Cardiac fibroblast (primary cell): ENCODE measurements around the gene PDK4.
A peak's percentile ranks its signal among the peaks of the same experiment; 100 is the strongest.

Source experiments
- DNase-seq, 2 donors: peaks; one replicate each; pipeline versions ENCODE4 v3.0.0 to v3.0.0-alpha.2; 2010; ENCODE audit warnings: low read depth in 2 of 2
- H3K4me3 ChIP-seq, 2 donors: replicated peaks in 1 of 2; 1 replicate in 1 of 2; 2 replicates in 1 of 2; pipeline ENCODE4 v1.5.1; 2011; ENCODE audit warnings: low read depth in 2 of 2, low read length in 2 of 2, mild to moderate bottlenecking in 2 of 2, moderate library complexity in 1 of 2
- TF ChIP-seq, protein P1 (sequence below): IDR thresholded peaks from one replicate; pipeline ENCODE4 v1.5.1; 2011; ENCODE audit warnings: low read depth, mild to moderate bottlenecking, low read length, inconsistent platforms

PDK4 gene

DNA sequence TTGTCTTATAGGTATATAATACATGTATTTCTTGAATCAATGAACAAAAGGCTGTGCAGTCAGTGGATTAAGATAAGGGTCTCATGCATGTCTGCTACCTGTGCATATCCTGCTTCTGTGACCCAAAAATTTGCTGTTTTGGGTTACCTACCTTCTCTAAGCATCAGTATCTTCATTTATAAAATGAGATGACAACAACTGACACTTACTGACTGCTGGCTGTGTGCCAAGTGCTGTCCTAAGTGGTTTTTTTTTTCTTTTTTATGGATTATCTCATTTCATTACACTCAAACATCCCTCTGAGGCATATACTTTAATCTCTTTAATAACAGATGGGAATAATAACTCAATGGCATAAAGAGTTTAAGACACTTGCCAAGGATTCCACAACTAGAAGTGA, 2.1 kb downstream of the PDK4 start:
- peak overlapping the region in 1 of 2 donors; percentile 19 for H3K4me3 ChIP-seq
- TF ChIP-seq, protein P1, sequence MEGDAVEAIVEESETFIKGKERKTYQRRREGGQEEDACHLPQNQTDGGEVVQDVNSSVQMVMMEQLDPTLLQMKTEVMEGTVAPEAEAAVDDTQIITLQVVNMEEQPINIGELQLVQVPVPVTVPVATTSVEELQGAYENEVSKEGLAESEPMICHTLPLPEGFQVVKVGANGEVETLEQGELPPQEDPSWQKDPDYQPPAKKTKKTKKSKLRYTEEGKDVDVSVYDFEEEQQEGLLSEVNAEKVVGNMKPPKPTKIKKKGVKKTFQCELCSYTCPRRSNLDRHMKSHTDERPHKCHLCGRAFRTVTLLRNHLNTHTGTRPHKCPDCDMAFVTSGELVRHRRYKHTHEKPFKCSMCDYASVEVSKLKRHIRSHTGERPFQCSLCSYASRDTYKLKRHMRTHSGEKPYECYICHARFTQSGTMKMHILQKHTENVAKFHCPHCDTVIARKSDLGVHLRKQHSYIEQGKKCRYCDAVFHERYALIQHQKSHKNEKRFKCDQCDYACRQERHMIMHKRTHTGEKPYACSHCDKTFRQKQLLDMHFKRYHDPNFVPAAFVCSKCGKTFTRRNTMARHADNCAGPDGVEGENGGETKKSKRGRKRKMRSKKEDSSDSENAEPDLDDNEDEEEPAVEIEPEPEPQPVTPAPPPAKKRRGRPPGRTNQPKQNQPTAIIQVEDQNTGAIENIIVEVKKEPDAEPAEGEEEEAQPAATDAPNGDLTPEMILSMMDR = no peak

DNA sequence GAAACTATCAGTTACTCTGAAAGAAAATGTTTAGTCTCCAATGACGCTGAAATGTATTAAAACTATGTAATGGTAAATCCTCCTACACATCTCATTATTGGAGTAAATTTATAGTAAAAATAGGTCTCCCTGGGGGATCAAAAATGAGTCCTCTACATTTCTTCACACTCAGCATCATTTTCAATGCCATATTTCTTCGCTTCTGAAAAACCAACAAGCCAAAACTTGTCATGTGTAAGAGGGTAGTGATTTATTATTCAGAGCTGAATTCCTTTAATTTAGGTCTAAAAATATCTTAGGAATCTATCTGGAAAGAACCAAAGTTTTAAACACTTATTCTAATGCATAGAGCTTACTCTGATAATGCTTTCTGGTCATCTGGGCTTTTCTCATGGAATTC, 3.0 kb downstream of the PDK4 start:
- no peak for DNase-seq

More for the DNA sequence above, 2.1 kb downstream of the PDK4 start:
- DNase-seq = no peak

DNA sequence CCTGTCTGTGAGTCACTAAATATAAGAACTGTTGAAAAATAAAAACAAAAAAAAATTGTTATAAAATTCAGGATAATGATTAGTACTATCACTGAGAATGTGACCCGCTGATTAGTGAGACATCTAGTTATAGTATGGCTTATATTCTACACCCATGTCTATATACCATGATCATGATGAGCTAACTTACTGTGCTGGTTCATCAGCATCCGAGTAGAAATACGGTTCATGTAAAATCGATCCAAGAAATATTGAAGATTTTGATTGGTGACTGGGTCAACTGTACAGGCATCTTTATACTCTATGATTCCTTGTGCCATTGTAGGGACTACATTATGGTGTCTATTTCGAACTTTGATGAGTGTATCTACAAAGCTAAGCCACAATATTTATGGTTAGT, 3.7 kb downstream of the PDK4 start:
- no peak for DNase-seq
- TF ChIP-seq, protein P1 = no peak
- no peak overlapping the region for H3K4me3 ChIP-seq

More for the DNA sequence above, 3.0 kb downstream of the PDK4 start:
- no peak overlapping the region for H3K4me3 ChIP-seq
- TF ChIP-seq, protein P1 = no peak

DNA sequence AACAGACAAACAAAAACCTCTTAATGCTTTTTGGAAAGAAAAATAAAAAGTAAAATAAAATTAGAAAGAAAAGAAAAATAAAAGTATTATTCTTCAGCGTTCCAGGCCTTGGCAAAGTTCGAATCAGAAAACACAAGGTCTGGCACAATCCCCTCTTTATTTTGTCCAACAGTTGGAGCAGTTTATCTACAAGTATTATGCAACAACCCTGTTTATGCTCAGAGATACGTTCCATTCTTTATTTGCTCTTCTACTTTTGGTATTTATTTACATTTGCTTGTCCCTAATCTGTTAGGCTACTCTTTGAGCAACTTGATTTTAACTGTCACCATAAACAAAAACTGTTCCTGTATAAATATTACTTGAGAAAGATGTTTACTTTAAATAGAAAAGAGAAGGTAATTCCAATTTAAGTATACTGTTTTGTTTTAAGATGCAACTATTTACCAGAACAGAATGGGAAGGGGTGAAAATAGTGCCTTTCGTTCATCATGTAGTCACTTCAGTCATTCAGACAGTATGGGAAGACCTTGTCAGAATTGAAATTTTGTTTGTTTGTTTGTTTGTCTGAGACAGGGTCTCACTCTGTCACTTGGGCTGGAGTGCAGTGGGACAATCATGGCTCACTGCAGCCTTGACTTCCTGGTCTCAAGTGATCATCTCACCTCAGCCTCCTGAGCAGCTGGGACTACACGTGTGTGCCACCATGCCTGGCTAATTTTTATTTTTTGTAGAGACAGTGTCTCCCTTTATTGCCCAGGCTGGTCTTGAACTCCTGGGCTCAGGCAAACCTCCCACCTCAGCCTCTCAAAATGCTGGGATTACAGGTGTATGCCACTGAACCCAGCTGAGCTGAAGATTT, 5.7 kb downstream of the PDK4 start:
- H3K4me3 ChIP-seq = no peak overlapping the region
- TF ChIP-seq, protein P1 = no peak
- peak in 1 of 2 donors; percentile 53 for DNase-seq

DNA sequence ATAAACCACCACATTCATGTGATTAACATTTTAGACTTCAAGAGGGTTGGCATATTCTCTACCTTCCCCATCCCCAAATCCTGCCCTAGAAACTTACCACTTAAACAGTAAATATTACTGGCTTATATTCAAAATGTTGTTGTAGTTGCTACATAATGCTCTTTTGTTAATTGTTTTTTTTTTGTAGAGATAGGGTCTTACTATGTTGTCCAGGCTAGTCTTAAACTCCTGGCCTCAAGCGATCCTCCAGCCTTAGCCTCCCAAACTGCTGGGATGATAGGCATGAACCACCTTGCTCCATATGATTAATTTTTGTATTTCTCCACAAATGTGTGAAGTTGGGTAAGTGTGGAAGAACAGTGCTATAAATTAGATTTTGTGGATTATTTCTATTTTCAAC, 6.5 kb downstream of the PDK4 start:
- TF ChIP-seq, protein P1 = no peak
- no peak overlapping the region for H3K4me3 ChIP-seq
- no peak for DNase-seq

DNA sequence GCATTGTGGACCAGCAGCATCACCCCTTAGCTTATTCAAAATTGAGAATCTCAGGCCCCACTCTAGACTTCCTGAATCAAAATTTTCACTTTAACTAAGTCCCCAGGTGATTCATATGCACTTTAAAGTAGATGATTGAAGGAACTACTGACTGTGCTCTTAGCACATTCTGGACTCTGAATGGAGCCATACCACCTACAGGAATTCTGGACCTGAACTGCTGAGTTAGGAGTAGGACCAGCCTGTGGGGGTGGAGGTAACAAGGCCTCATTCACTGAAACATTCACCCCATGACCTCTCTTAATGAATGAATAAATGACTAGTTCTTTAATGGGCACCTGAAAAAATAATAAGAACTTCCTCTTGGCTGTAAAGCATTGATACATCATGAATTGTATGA, 7.3 kb downstream of the PDK4 start:
- no peak for DNase-seq
- TF ChIP-seq, protein P1 = no peak
- no peak overlapping the region for H3K4me3 ChIP-seq
